Pancreas (tissue), 8 donors: ENCODE data around the gene NIM1K. TPM values are rescaled to one million over a fixed set of nuclear protein-coding genes. Genes with fewer than 3 reads are reported as not detected.

Experiments used
- polyA plus RNA-seq, 2 donors: library from polyadenylated mRNA; stranded (reverse); fragments of 200-250 nt; gene quantifications; one replicate each; pipeline ENCODE4 v1.2.3, GENCODE V29; 2013
- total RNA-seq, 6 donors: library from RNA; stranded (reverse); fragmentation: NEBNext Ultra II Directional in 4 of 6; extraction: Animal tissue kit (Norgen Biotek cat#: 25700) in 4 of 6; gene quantifications; one replicate each; pipeline versions ENCODE4 v1.2.1 to v1.2.4, GENCODE V29; 2021 to 2023
- donor health status: healthy with polysubstance abuse.
- donor health status: DM: no; HTN: no; CAD: no; lungs with moderate emphysema.
- donor health status: DM: no; HTN: no; CAD: no.
- donor health status: Bipolar disorder and iron deficiency.
- donor health status: DM: yes; HTN: yes; CAD: no.
- donor health status: DM: no; HTN: no; CAD: no.
- donor health status: DM: no; HTN: no; CAD: no.
- donor health status: DM: yes; HTN: yes; CAD: no.

The NIM1K gene
- total and polyA plus RNA-seq, 8 donors = 0.06 to 0.77 (median 0.31) TPM; not detected in 2

Other genes with a start within 250 kb of the NIM1K start
- under 1 TPM; 0.32 to 0.90 (median 0.47) TPM for gene ANXA2R, start 151.9 kb upstream of the NIM1K start, total RNA-seq
- 1 to 10 TPM in 1 of 2 donors, under 1 TPM in 1; 0.87 to 1.9 TPM for gene ANXA2R, start 151.9 kb upstream of the NIM1K start, polyA plus RNA-seq
- 10 to 100 TPM in 5 of 6 donors, 1 to 10 TPM in 1; 9.7 to 16.0 (median 12.3) TPM for gene ZNF131, start 71.3 kb upstream of the NIM1K start, total RNA-seq
- gene ZNF131, start 71.3 kb upstream of the NIM1K start, polyA plus RNA-seq = 10 to 100 TPM; 17.9 to 20.5 TPM
- gene HMGCS1, start 121.2 kb downstream of the NIM1K start, total RNA-seq = 10 to 100 TPM; 13.3 to 33.1 (median 22.1) TPM
- 10 to 100 TPM; 11.4 to 17.6 TPM for gene HMGCS1, start 121.2 kb downstream of the NIM1K start, polyA plus RNA-seq
- gene CCL28, start 220.2 kb downstream of the NIM1K start, total RNA-seq = 10 to 100 TPM in 3 of 6 donors, 1 to 10 TPM in 3; 3.1 to 22.7 (median 10.4) TPM
- 1 to 10 TPM; 6.0 to 6.5 TPM for gene CCL28, start 220.2 kb downstream of the NIM1K start, polyA plus RNA-seq